H1 (cell line): ENCODE measurements around the gene AP3D1. TPM values are rescaled to one million over a fixed set of nuclear protein-coding genes. Genes with fewer than 3 reads are reported as not detected.
A peak's percentile ranks its signal among the peaks of the same experiment; 100 is the strongest.

Experiments used
- CTCF ChIA-PET: fragments of 300-600 bp; sonication (Branson Sonifier 250); formaldehyde crosslinking; loops from one replicate; lab custom pipeline; 2021; ENCODE audit not compliant: partially characterized antibody; lab: Charles Lee
- POLR2A ChIA-PET: fragments of 300-600 bp; sonication (Branson Sonifier 250); formaldehyde crosslinking; loops from one replicate; lab custom pipeline; 2021; ENCODE audit warnings: inconsistent platforms; ENCODE audit not compliant: partially characterized antibody; lab: Charles Lee
- DNase-seq, 2 experiments: peaks; one replicate each; pipeline versions ENCODE4 v3.0.0 to v3.0.0-alpha.2; 2010 to 2022; ENCODE audit warnings: low spot score in 2 of 2, low read depth in 1 of 2, mixed read lengths in 1 of 2
- FAIRE-seq: peaks from 2 replicates; lab custom pipeline; 2011; peaks lifted over from hg19 to GRCh38; lab: Jason Lieb, UNC
- H2AFZ ChIP-seq: 2 replicates; pipeline ENCODE4 v1.8.1; 2012; ENCODE audit warnings: low read length, inconsistent platforms
- H2AK5ac ChIP-seq: 2 replicates; pipeline ENCODE4 v1.6.1; 2013; ENCODE audit warnings: low read depth, low read length
- H2BK120ac ChIP-seq: replicated peaks from 2 replicates; pipeline ENCODE3; 2013; ENCODE audit warnings: low read depth, low read length, inconsistent platforms
- H2BK12ac ChIP-seq: 2 replicates; pipeline ENCODE4 v1.6.1; 2013; ENCODE audit warnings: low read depth, low read length
- H2BK15ac ChIP-seq: 2 replicates; pipeline ENCODE4 v1.6.1; 2013; ENCODE audit warnings: low read length
- H2BK20ac ChIP-seq: 2 replicates; pipeline ENCODE4 v1.6.1; 2013; ENCODE audit warnings: low read length
- H2BK5ac ChIP-seq: 2 replicates; pipeline ENCODE4 v1.6.1; 2013; ENCODE audit warnings: low read depth, low read length
- H3K14ac ChIP-seq: 2 replicates; pipeline ENCODE4 v1.6.1; 2013; ENCODE audit warnings: inconsistent platforms; ENCODE audit not compliant: insufficient read length
- H3K18ac ChIP-seq: 2 replicates; pipeline ENCODE4 v1.6.1; 2013; ENCODE audit warnings: low read length; ENCODE audit errors: extremely low read depth
- H3K23ac ChIP-seq: 2 replicates; pipeline ENCODE4 v1.6.1; 2013; ENCODE audit warnings: inconsistent platforms; ENCODE audit not compliant: insufficient read length
- H3K23me2 ChIP-seq: 2 replicates; pipeline ENCODE4 v1.6.1; 2013; ENCODE audit warnings: low read depth, low read length
- H3K27ac ChIP-seq: 2 replicates; pipeline ENCODE4 v1.6.1; 2011; ENCODE audit warnings: low read depth, low read length, inconsistent platforms
- H3K27me3 ChIP-seq, 4 experiments: replicated peaks in 1 of 4; 1 replicate in 1 of 4; 2 replicates in 3 of 4; pipeline versions ENCODE4 v1.6.1 to v1.8.1; 2011 to 2013; ENCODE audit warnings: low read length in 3 of 4, mild to moderate bottlenecking in 3 of 4, inconsistent platforms in 2 of 4, mixed read lengths in 2 of 4, moderate library complexity in 1 of 4; ENCODE audit not compliant: control insufficient read depth in 3 of 4, insufficient read depth in 3 of 4; ENCODE audit errors: extremely low read depth in 1 of 4
- H3K36me3 ChIP-seq, 4 experiments: 2 replicates each; pipeline versions ENCODE4 v1.6.1 to v1.8.1; 2011 to 2013; ENCODE audit warnings: mild to moderate bottlenecking in 4 of 4, low read length in 3 of 4, moderate library complexity in 2 of 4, control low read depth in 1 of 4, inconsistent platforms in 1 of 4; ENCODE audit not compliant: insufficient read depth in 4 of 4, control insufficient read depth in 2 of 4
- H3K4ac ChIP-seq: replicated peaks from 2 replicates; pipeline ENCODE3; 2013; ENCODE audit warnings: low read length, low read depth, mixed read lengths, inconsistent platforms; ENCODE audit not compliant: insufficient read length
- H3K4me1 ChIP-seq, 4 experiments: replicated peaks in 1 of 4; 1 replicate in 1 of 4; 2 replicates in 3 of 4; pipeline versions ENCODE4 v1.6.1 to v1.8.1; 2011 to 2013; ENCODE audit warnings: low read length in 3 of 4, inconsistent platforms in 2 of 4, mixed read lengths in 1 of 4; ENCODE audit not compliant: insufficient read depth in 4 of 4, control insufficient read depth in 3 of 4
- H3K4me2 ChIP-seq, 2 experiments: 2 replicates each; pipeline versions ENCODE4 v1.6.1 to v1.8.1; 2011 to 2013; ENCODE audit warnings: low read depth in 2 of 2, low read length in 2 of 2, control low read depth in 1 of 2, inconsistent platforms in 1 of 2, mild to moderate bottlenecking in 1 of 2; ENCODE audit not compliant: insufficient read depth in 1 of 2
- H3K4me3 ChIP-seq, 4 experiments: fragments of 200-600, 300-600 bp in 1 of 4; sonication (generic), shearing (Covaris generic), sonication (Bioruptor Twin) in 1 of 4; 2 replicates each; pipeline versions ENCODE4 v1.5.1 to v1.8.1; 2011 to 2016; ENCODE audit warnings: low read length in 4 of 4, low read depth in 3 of 4, control low read depth in 2 of 4, inconsistent platforms in 2 of 4, mild to moderate bottlenecking in 2 of 4, mixed read lengths in 1 of 4, moderate library complexity in 1 of 4; ENCODE audit not compliant: insufficient read depth in 2 of 4; ENCODE audit errors: extremely low read depth in 1 of 4
- H3K56ac ChIP-seq: replicated peaks from 2 replicates; pipeline ENCODE3; 2013; ENCODE audit warnings: low read depth, mild to moderate bottlenecking, mixed read lengths, low read length, inconsistent platforms; ENCODE audit not compliant: insufficient read length
- H3K79me1 ChIP-seq: 2 replicates; pipeline ENCODE4 v1.6.1; 2013; ENCODE audit warnings: low read depth, low read length, control low read depth
- H3K79me2 ChIP-seq, 2 experiments: 2 replicates each; pipeline versions ENCODE4 v1.6.1 to v1.8.1; 2012 to 2013; ENCODE audit warnings: low read length in 2 of 2, mild to moderate bottlenecking in 2 of 2, inconsistent platforms in 1 of 2; ENCODE audit not compliant: insufficient read depth in 2 of 2, control insufficient read depth in 1 of 2
- H3K9ac ChIP-seq, 4 experiments: replicated peaks in 1 of 4; 1 replicate in 1 of 4; 2 replicates in 3 of 4; pipeline versions ENCODE4 v1.6.1 to v1.8.1; 2011 to 2013; ENCODE audit warnings: low read depth in 3 of 4, low read length in 3 of 4, control low read depth in 2 of 4, mild to moderate bottlenecking in 2 of 4, moderate library complexity in 2 of 4, inconsistent platforms in 1 of 4; ENCODE audit errors: extremely low read depth in 1 of 4
- H3K9me3 ChIP-seq, 2 experiments: 2 replicates each; pipeline versions ENCODE4 v1.6.1 to v1.8.1; 2012 to 2013; ENCODE audit warnings: mild to moderate bottlenecking in 2 of 2, moderate library complexity in 2 of 2, control low read depth in 1 of 2, inconsistent platforms in 1 of 2, low read depth in 1 of 2, low read length in 1 of 2, mixed read lengths in 1 of 2; ENCODE audit not compliant: insufficient read depth in 2 of 2
- H4K20me1 ChIP-seq, 2 experiments: replicated peaks in 1 of 2; 2 replicates each; pipeline versions ENCODE3 to v1.8.1; 2011 to 2013; ENCODE audit warnings: inconsistent platforms in 2 of 2, low read length in 2 of 2, mild to moderate bottlenecking in 1 of 2; ENCODE audit not compliant: insufficient read depth in 2 of 2, control insufficient read depth in 1 of 2
- H4K5ac ChIP-seq: 2 replicates; pipeline ENCODE4 v1.6.1; 2013; ENCODE audit warnings: low read length, low read depth, mixed read lengths, inconsistent platforms; ENCODE audit not compliant: insufficient read length
- H4K8ac ChIP-seq: 2 replicates; pipeline ENCODE4 v1.8.0; 2013; ENCODE audit warnings: mild to moderate bottlenecking, moderate library complexity, low read length, inconsistent platforms; ENCODE audit not compliant: insufficient read depth; ENCODE audit errors: extremely low read depth
- H4K91ac ChIP-seq: replicated peaks from 2 replicates; pipeline ENCODE3; 2013; ENCODE audit warnings: low read length, mixed read lengths, inconsistent platforms; ENCODE audit not compliant: insufficient read length
- CTCF ChIP-seq, 3 experiments: IDR thresholded peaks; 1 replicate in 2 of 3; 2 replicates in 1 of 3; pipeline versions ENCODE4 v1.5.1 to v1.6.1; 2011; ENCODE audit warnings: low read length in 3 of 3, mild to moderate bottlenecking in 3 of 3, inconsistent platforms in 2 of 3, low read depth in 1 of 3, moderate library complexity in 1 of 3; ENCODE audit not compliant: insufficient read depth in 1 of 3; ENCODE audit errors: control extremely low read depth in 1 of 3
- KDM4A ChIP-seq: IDR thresholded peaks from one replicate; pipeline ENCODE4 v1.7.1; 2012; ENCODE audit warnings: low read depth, mild to moderate bottlenecking, moderate library complexity, low read length, inconsistent platforms; ENCODE audit not compliant: severe bottlenecking
- RAD21 ChIP-seq, 2 experiments: IDR thresholded peaks in 1 of 2; conservative IDR thresholded peaks in 1 of 2; 2 replicates each; pipeline ENCODE4 v1.6.1; 2011; ENCODE audit warnings: low read depth in 2 of 2, low read length in 2 of 2, improper control_type of control experiment in 1 of 2, inconsistent platforms in 1 of 2, mild to moderate bottlenecking in 1 of 2, moderate library complexity in 1 of 2
- WGBS, 2 experiments: shearing (Covaris generic) in 1 of 2; methylation state at CpG; one replicate each; pipeline versions ENCODE4 v1.1.6 to v1.1.7; 2013 to 2015; ENCODE audit warnings: low lambda C conversion rate in 2 of 2, mixed read lengths in 2 of 2, inconsistent platforms in 1 of 2, low coverage in 1 of 2, missing lambda C conversion rate in 1 of 2; ENCODE audit not compliant: insufficient replicate concordance in 2 of 2, insufficient coverage in 1 of 2, insufficient read length in 1 of 2; ENCODE audit errors: extremely low coverage in 1 of 2, missing lambda C conversion rate in 1 of 2; 5-methylcytosine and 5-hydroxymethylcytosine counted together
- polyA plus RNA-seq, 7 experiments: library from polyadenylated mRNA; depleted of rRNA in 3 of 7; stranded (reverse) in 5 of 7; unstranded in 2 of 7; fragments of >200 nt in 5 of 7; fragments of 200-250 nt in 2 of 7; gene quantifications; 1 replicate in 5 of 7; 2 replicates in 1 of 7; 4 replicates in 1 of 7; pipeline versions ENCODE4 v1.2.1 to v1.2.3, GENCODE V29; 2011 to 2013; ENCODE audit warnings: missing spikeins in 2 of 7, mixed read lengths in 2 of 7
- total RNA-seq: library from RNA; stranded (reverse); fragmentation: NEBNext Ultra II Directional; extraction: Animal tissue kit (Norgen Biotek cat#: 25700); gene quantifications from 2 replicates; pipeline ENCODE4 v1.2.1, GENCODE V29; 2021

The AP3D1 gene
- total and polyA plus RNA-seq, 2 of the 8 experiments (the other 6 are each of a cell fraction or from before 2014, with no cell fraction given) = 161 to 174 TPM

DNA sequence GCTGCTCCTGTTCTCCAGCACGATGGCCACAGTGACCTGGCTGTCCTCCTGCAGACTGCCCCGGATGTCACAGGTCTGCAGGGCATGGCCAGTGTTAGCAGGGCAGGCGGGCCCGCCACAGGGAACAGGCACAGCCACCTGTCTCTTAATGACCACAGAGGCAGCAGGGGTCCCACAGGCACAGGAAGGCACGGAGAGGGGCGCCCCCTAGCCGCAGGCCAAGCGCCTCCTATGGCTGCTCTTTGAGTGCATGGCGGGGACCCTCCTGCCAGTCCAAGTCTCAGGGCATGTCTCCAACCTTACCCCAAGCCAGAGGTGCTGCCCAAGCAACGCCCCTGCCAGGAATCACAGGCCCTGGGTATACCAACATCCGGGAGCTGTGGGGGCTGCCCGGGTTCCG is 40.5 kb downstream of the AP3D1 start:
- H3K23ac ChIP-seq = no peak overlapping the region
- H3K36me3 ChIP-seq = peaks cover 53 to 97% (median 91%) of the 10 kb centered on the region in 4 experiments
- peaks cover 4 to 14% of the 10 kb centered on the region in 2 experiments for H4K20me1 ChIP-seq
- no peak overlapping the region for H3K4ac ChIP-seq
- no peak overlapping the region; the same call in 1 of the 2 replicates for H4K8ac ChIP-seq
- ChIA-PET CTCF (interaction anchor here (0.6 to 2.4 kb wide), 18 partner anchors 9 to 178 kb away, joined by 3 to 8 read pairs (median 4); partner anchors contain the start of gene IZUMO4), POLR2A (interaction anchor here (1.1 to 1.9 kb wide), 2 partner anchors 11 to 25 kb away, joined by 4 to 5 read pairs; no protein-coding TSS in a partner anchor)
- DNase-seq = peak in 1 of 2 experiments; percentile 75
- no peak overlapping the region for H3K4me2 ChIP-seq
- no peaks in the 10 kb centered on the region for H3K4me1 ChIP-seq
- FAIRE-seq = no peak
- H3K14ac ChIP-seq = no peak overlapping the region
- H3K18ac ChIP-seq = no peak overlapping the region
- WGBS, 2 experiments = 86% methylated on average over 13 of the region's 13 CpGs; no CpG with 5 or more reads in 1 of the 2 experiments
- H3K79me2 ChIP-seq = peaks cover 0 to 2% of the 10 kb centered on the region in 2 experiments; a peak in 1 of 4 replicates
- H3K56ac ChIP-seq = no peak overlapping the region
- no peak overlapping the region for H3K4me3 ChIP-seq
- H3K27me3 ChIP-seq = no peaks in the 10 kb centered on the region
- no peak overlapping the region for H2BK15ac ChIP-seq
- H2BK20ac ChIP-seq = no peak overlapping the region
- H2BK5ac ChIP-seq = no peak overlapping the region
- H3K9me3 ChIP-seq = peaks cover 5% of the 10 kb centered on the region in 2 experiments; a peak in 3 of 4 replicates
- TF ChIP-seq RAD21 (IDR thresholded peaks at IDR 0.05 in 1 of 2, conservative IDR thresholded peaks at IDR 0.05 in 1 of 2; ENCODE audit: low read depth in 2 of 2, low read length in 2 of 2) (peak; percentile 57 to 65), KDM4A (no peak), CTCF (IDR thresholded peaks at IDR 0.05; ENCODE audit: control extremely low read depth in 1 of 3, insufficient read depth in 1 of 3, low read depth in 1 of 3, low read length in 3 of 3) (peak; percentile 51 to 61 (median 59))
- H2AK5ac ChIP-seq = no peak overlapping the region
- H2BK12ac ChIP-seq = no peak overlapping the region
- H4K5ac ChIP-seq = no peak overlapping the region
- H3K79me1 ChIP-seq = peaks cover 2% of the 10 kb centered on the region
- H3K27ac ChIP-seq = no peak overlapping the region
- H2AFZ ChIP-seq = no peak overlapping the region
- H3K9ac ChIP-seq = no peak overlapping the region
- H4K91ac ChIP-seq = no peak overlapping the region
- H3K23me2 ChIP-seq = no peaks in the 10 kb centered on the region
- H2BK120ac ChIP-seq = no peak overlapping the region
